ENCODE data around the gene CD6.

DNA sequence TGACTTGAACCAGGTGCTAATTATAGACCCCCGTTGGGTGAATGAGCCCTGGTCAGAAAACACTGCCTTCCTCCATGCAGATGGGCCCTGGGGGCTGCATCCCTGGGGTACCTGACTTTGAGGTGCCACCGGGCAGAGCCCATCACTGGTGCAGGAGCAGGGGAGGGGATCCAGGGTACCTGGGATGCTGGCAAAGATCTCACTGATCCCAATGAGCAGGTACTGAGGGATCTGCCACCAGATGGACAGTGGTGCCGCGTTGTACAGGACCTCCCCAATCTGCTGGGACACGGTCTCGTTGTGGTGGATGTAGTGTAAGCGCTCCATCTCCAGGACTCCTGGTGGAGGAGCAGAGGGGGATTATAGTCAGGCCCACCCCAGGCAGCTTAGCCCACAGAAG lies 32.2 kb upstream of the CD6 start:
- TF ChIP-seq, protein P1, sequence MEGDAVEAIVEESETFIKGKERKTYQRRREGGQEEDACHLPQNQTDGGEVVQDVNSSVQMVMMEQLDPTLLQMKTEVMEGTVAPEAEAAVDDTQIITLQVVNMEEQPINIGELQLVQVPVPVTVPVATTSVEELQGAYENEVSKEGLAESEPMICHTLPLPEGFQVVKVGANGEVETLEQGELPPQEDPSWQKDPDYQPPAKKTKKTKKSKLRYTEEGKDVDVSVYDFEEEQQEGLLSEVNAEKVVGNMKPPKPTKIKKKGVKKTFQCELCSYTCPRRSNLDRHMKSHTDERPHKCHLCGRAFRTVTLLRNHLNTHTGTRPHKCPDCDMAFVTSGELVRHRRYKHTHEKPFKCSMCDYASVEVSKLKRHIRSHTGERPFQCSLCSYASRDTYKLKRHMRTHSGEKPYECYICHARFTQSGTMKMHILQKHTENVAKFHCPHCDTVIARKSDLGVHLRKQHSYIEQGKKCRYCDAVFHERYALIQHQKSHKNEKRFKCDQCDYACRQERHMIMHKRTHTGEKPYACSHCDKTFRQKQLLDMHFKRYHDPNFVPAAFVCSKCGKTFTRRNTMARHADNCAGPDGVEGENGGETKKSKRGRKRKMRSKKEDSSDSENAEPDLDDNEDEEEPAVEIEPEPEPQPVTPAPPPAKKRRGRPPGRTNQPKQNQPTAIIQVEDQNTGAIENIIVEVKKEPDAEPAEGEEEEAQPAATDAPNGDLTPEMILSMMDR (IDR thresholded peaks at IDR 0.05) = no peak
- no peak for TF ChIP-seq POLR2A (IDR thresholded peaks at IDR 0.05)

Measured in heart left ventricle (tissue), 13 donors.